Tibial artery (tissue), 4 donors: ENCODE measurements around the gene ACSL1.
"Not testable (repeated sequence)": the region's sequence is repeated elsewhere in the genome, so short reads cannot be mapped to it uniquely, and the experiment has no call there.

Experiments used
- DNase-seq, 2 donors: peaks; one replicate each; pipeline ENCODE4 v3.0.0-alpha.2; 2019
- H3K27ac ChIP-seq, 2 donors: fragments of 200-600 bp; sonication (generic) in 1 of 2; 1 replicate in 1 of 2; 2 replicates in 1 of 2; pipeline ENCODE4 v1.5.1; 2018 to 2019; ENCODE audit warnings: mild to moderate bottlenecking in 1 of 2
- H3K27me3 ChIP-seq, 2 donors: fragments of 200-600 bp; sonication (generic) in 1 of 2; one replicate each; pipeline versions ENCODE4 v1.5.1 to v1.6.0; 2016 to 2019
- H3K36me3 ChIP-seq, 3 donors: fragments of 200-600 bp; sonication (generic) in 2 of 3; one replicate each; pipeline ENCODE4 v1.5.1; 2016 to 2019; ENCODE audit warnings: mild to moderate bottlenecking in 2 of 3
- H3K4me1 ChIP-seq, 4 donors: fragments of 200-600 bp; sonication (generic) in 2 of 4; 1 replicate in 3 of 4; 2 replicates in 1 of 4; pipeline ENCODE4 v1.5.1; 2016 to 2019
- H3K4me3 ChIP-seq, 2 donors: fragments of 200-600 bp; sonication (generic) in 1 of 2; 1 replicate in 1 of 2; 2 replicates in 1 of 2; pipeline ENCODE4 v1.5.1; 2018 to 2019; ENCODE audit warnings: mild to moderate bottlenecking in 2 of 2
- H3K9me3 ChIP-seq, 3 donors: fragments of 200-600 bp; sonication (generic) in 1 of 3; one replicate each; pipeline ENCODE4 v1.5.1; 2016 to 2019
- CTCF ChIP-seq, 2 experiments: fragments of 200-600 bp in 1 of 2; fragments of 450-650 bp in 1 of 2; IDR thresholded peaks; one replicate each; pipeline ENCODE4 v1.5.1; 2017 to 2019; ENCODE audit warnings: antibody characterized with exemption in 2 of 2, mild to moderate bottlenecking in 1 of 2, moderate library complexity in 1 of 2
- intact Hi-C: fragments of 100-400 bp; cut with DNase I; formaldehyde crosslinking; loops from one replicate; pipeline ENCODE4 v1.15.0; 2023; ENCODE audit warnings: low total_unique reads

The ACSL1 gene

GRCh38 chr4:184740980-184741391, 84.8 kb downstream of the ACSL1 start:
- TF ChIP-seq CTCF (IDR thresholded peaks at IDR 0.05), result no peak
- Histone ChIP-seq H3K27ac (no peak overlapping the region), H3K36me3 (no peaks in the 10 kb centered on the region), H3K4me3 (no peak overlapping the region), H3K27me3 (no peaks in the 10 kb centered on the region), H3K9me3 (no peaks in the 10 kb centered on the region), H3K4me1 (peaks cover 0 to 7% (median 0%) of the 10 kb centered on the region in 4 donors)
- DNase-seq, result no peak
- intact Hi-C loops, result loop anchor here (10.0 kb wide), 2 partner anchors 354 to 394 kb away; no protein-coding TSS in a partner anchor

GRCh38 chr4:184739575-184739974, 86.2 kb downstream of the ACSL1 start:
- DNase-seq, H3K27ac ChIP-seq, H3K4me1 ChIP-seq, H3K9me3 ChIP-seq, H3K27me3 ChIP-seq, H3K4me3 ChIP-seq, intact Hi-C loops, H3K36me3 ChIP-seq: not testable (repeated sequence)

- no peaks in the 10 kb centered on the region for H3K36me3 ChIP-seq
- peak overlapping the region; percentile 75 to 88 for H3K4me3 ChIP-seq
- no peak for TF ChIP-seq CTCF (IDR thresholded peaks at IDR 0.05)
- intact Hi-C loops, result loop anchor here (5.0 kb wide), 1 partner anchor 87 kb away; the partner anchor contains the start of genes CASP3 and PRIMPOL
- peaks cover 0 to 11% (median 10%) of the 10 kb centered on the region in 4 donors for H3K4me1 ChIP-seq
- H3K9me3 ChIP-seq, result no peaks in the 10 kb centered on the region
- H3K27me3 ChIP-seq, result peaks cover 0 to 3% of the 10 kb centered on the region in 2 donors
- peak overlapping the region in 1 of 2 donors; percentile 74 for H3K27ac ChIP-seq
- no peak for DNase-seq
Observed at GRCh38 chr4:184734758-184735157, 91.0 kb downstream of the ACSL1 start.

- Histone ChIP-seq H3K4me3 (peak within 1 kb of the TSS; percentile 75 to 88), H3K9me3 (no peaks in the 10 kb centered on the region), H3K27ac (peak within 1 kb of the TSS; percentile 41 to 74), H3K27me3 (peaks cover 0 to 3% of the 10 kb centered on the region in 2 donors), H3K36me3 (no peaks in the 10 kb centered on the region), H3K4me1 (peaks cover 0 to 11% (median 10%) of the 10 kb centered on the region in 4 donors)
- TF ChIP-seq CTCF (IDR thresholded peaks at IDR 0.05), result no peak
- intact Hi-C loops, result loop anchor here (5.0 kb wide), 1 partner anchor 87 kb away; the partner anchor contains the start of genes CASP3 and PRIMPOL
- DNase-seq, result peak; percentile 93 to 98
Observed at GRCh38 chr4:184733654-184734524, 91.9 kb downstream of the ACSL1 start, which contains the start of gene CENPU. Gene CENPU (minus strand): TSS chr4:184734096. CDS start chr4:184734062, 34 bp downstream.

GRCh38 chr4:184732126-184732525, 93.6 kb downstream of the ACSL1 start:
- DNase-seq, result no peak
- Histone ChIP-seq H3K27me3 (peaks cover 0 to 3% of the 10 kb centered on the region in 2 donors), H3K27ac (no peak overlapping the region), H3K9me3 (no peaks in the 10 kb centered on the region), H3K4me1 (peaks cover 0 to 11% (median 10%) of the 10 kb centered on the region in 4 donors), H3K4me3 (no peak overlapping the region), H3K36me3 (no peaks in the 10 kb centered on the region)
- no peak for TF ChIP-seq CTCF (IDR thresholded peaks at IDR 0.05)
- intact Hi-C loops, result loop anchor here (5.0 kb wide), 1 partner anchor 85 kb away; the partner anchor contains the start of genes CASP3 and PRIMPOL

GRCh38 chr4:184731056-184731455, 94.7 kb downstream of the ACSL1 start:
- no peaks in the 10 kb centered on the region for H3K9me3 ChIP-seq
- H3K36me3 ChIP-seq, result no peaks in the 10 kb centered on the region
- no peak overlapping the region for H3K27ac ChIP-seq
- no peak overlapping the region for H3K4me3 ChIP-seq
- TF ChIP-seq CTCF (IDR thresholded peaks at IDR 0.05), result no peak
- no peak for DNase-seq
- peaks cover 0 to 11% (median 10%) of the 10 kb centered on the region in 4 donors for H3K4me1 ChIP-seq
- intact Hi-C loops, result loop anchor here (5.0 kb wide), 1 partner anchor 84 kb away; the partner anchor contains the start of genes CASP3 and PRIMPOL
- H3K27me3 ChIP-seq, result peaks cover 0 to 3% of the 10 kb centered on the region in 2 donors
